Sigmoid colon (tissue), 7 donors: Measurements from ENCODE around the gene SWT1. TPM values are rescaled to one million over a fixed set of nuclear protein-coding genes. Genes with fewer than 3 reads are reported as not detected.

Experiments used
- DNase-seq: peaks from one replicate; pipeline ENCODE4 v3.0.0-alpha.2; 2019
- H3K27ac ChIP-seq, 4 donors: fragments of 200-600 bp; sonication (generic); one replicate each; pipeline ENCODE4 v1.5.1; 2016 to 2019; ENCODE audit warnings: mild to moderate bottlenecking in 1 of 4
- H3K27me3 ChIP-seq, 3 donors: fragments of 200-600 bp; sonication (generic); one replicate each; pipeline ENCODE4 v1.5.1; 2019; ENCODE audit warnings: mild to moderate bottlenecking in 1 of 3
- H3K36me3 ChIP-seq, 4 donors: fragments of 200-600 bp; sonication (generic); one replicate each; pipeline ENCODE4 v1.5.1; 2016 to 2019
- H3K4me1 ChIP-seq, 4 donors: fragments of 200-600 bp; sonication (generic); one replicate each; pipeline ENCODE4 v1.5.1; 2017 to 2019
- H3K4me3 ChIP-seq, 4 donors: fragments of 200-600 bp; sonication (generic); one replicate each; pipeline ENCODE4 v1.5.1; 2017 to 2019; ENCODE audit warnings: mild to moderate bottlenecking in 2 of 4, moderate library complexity in 1 of 4
- H3K9me3 ChIP-seq, 4 donors: fragments of 200-600 bp in 3 of 4; sonication (generic) in 3 of 4; one replicate each; pipeline versions ENCODE4 v1.5.1 to v1.6.1; 2013 to 2019
- CTCF ChIP-seq, 4 experiments: fragments of 450-650 bp in 3 of 4; fragments of 200-600 bp in 1 of 4; IDR thresholded peaks; one replicate each; pipeline ENCODE4 v1.5.1; 2016 to 2019; ENCODE audit warnings: antibody characterized with exemption in 4 of 4, mild to moderate bottlenecking in 3 of 4, moderate library complexity in 2 of 4
- EP300 ChIP-seq, 4 donors: sonication (generic); formaldehyde crosslinking; IDR thresholded peaks; one replicate each; pipeline ENCODE4 v1.6.1; 2017; ENCODE audit warnings: antibody characterized with exemption in 4 of 4
- POLR2A ChIP-seq, 2 donors: fragments of 450-650 bp; IDR thresholded peaks; one replicate each; pipeline ENCODE4 v1.6.1; 2016; ENCODE audit warnings: antibody characterized with exemption in 2 of 2, mild to moderate bottlenecking in 2 of 2, moderate library complexity in 2 of 2
- POLR2AphosphoS5 ChIP-seq, 4 donors: sonication (generic); formaldehyde crosslinking; IDR thresholded peaks; one replicate each; pipeline ENCODE4 v1.6.1; 2017; ENCODE audit warnings: antibody characterized with exemption in 4 of 4
- WGBS, 2 donors: extraction: QIAGEN DNeasy Blood & Tissue Kit; methylation state at CpG; one replicate each; pipeline ENCODE4 v1.1.7; 2013; 5-methylcytosine and 5-hydroxymethylcytosine counted together
- intact Hi-C: fragments of 100-400 bp; cut with DNase I; formaldehyde crosslinking; loops from one replicate; pipeline ENCODE4 v1.15.1; 2023
- polyA plus RNA-seq, 3 donors: library from polyadenylated mRNA; stranded (reverse); fragments of 200-250 nt; gene quantifications; one replicate each; pipeline ENCODE4 v1.2.3, GENCODE V29; 2013
- total RNA-seq, 4 donors: library from RNA; depleted of rRNA; stranded (reverse); fragments of >200 nt; gene quantifications; one replicate each; pipeline ENCODE4 v1.1.0, GENCODE V29; 2016
- donor health status: healthy with polysubstance abuse.
- donor health status: Bipolar disorder and iron deficiency.
- donor health status: healthy.

The SWT1 gene
- total and polyA plus RNA-seq, 7 donors = 2.2 to 12.7 (median 6.8) TPM

- H3K36me3 ChIP-seq = no peaks in the 10 kb centered on the region
- H3K4me3 ChIP-seq = no peak overlapping the region
- H3K27me3 ChIP-seq = no peaks in the 10 kb centered on the region
- no peak for TF ChIP-seq POLR2A (IDR thresholded peaks at IDR 0.05)
- TF ChIP-seq POLR2AphosphoS5 (IDR thresholded peaks at IDR 0.05) = no peak
- no peaks in the 10 kb centered on the region for H3K9me3 ChIP-seq
- WGBS, 2 donors = 91% methylated on average over 2 of the region's 2 CpGs
- H3K27ac ChIP-seq = no peak overlapping the region
- no peak for DNase-seq
- H3K4me1 ChIP-seq = peaks cover 0 to 14% (median 10%) of the 10 kb centered on the region in 4 donors
- intact Hi-C loops = no loop called here
Measured at GRCh38 chr1:185287451-185287850, 130.5 kb downstream of the SWT1 start.

GRCh38 chr1:185288435-185288834 lies 131.5 kb downstream of the SWT1 start:
- intact Hi-C loops = no loop called here
- Histone ChIP-seq H3K27ac (no peak overlapping the region), H3K36me3 (no peaks in the 10 kb centered on the region), H3K9me3 (no peaks in the 10 kb centered on the region), H3K4me3 (no peak overlapping the region), H3K4me1 (peaks cover 0 to 20% (median 10%) of the 10 kb centered on the region in 4 donors), H3K27me3 (no peaks in the 10 kb centered on the region)
- DNase-seq = no peak
- TF ChIP-seq POLR2A (IDR thresholded peaks at IDR 0.05) (no peak), EP300 (IDR thresholded peaks at IDR 0.05) (no peak), CTCF (IDR thresholded peaks at IDR 0.05) (no peak), POLR2AphosphoS5 (IDR thresholded peaks at IDR 0.05) (no peak)
- 95 to 97% methylated on average over 3 of the region's 3 CpGs for WGBS, 2 donors

- no peak for TF ChIP-seq POLR2AphosphoS5 (IDR thresholded peaks at IDR 0.05)
- H3K4me1 ChIP-seq = peaks cover 0 to 11% (median under 1%) of the 10 kb centered on the region in 4 donors
Measured at GRCh38 chr1:185289880-185290279, 132.9 kb downstream of the SWT1 start.

GRCh38 chr1:185291159-185291558 lies 134.2 kb downstream of the SWT1 start:
- 54 to 68% methylated on average over 1 of the region's 1 CpG for WGBS, 2 donors
- no peaks in the 10 kb centered on the region for H3K27me3 ChIP-seq
- intact Hi-C loops = no loop called here
- DNase-seq = no peak
- H3K4me1 ChIP-seq = peaks cover 0 to 6% (median 0%) of the 10 kb centered on the region in 4 donors
- no peak overlapping the region for H3K27ac ChIP-seq
- no peaks in the 10 kb centered on the region for H3K9me3 ChIP-seq
- TF ChIP-seq POLR2A (IDR thresholded peaks at IDR 0.05) (no peak), CTCF (IDR thresholded peaks at IDR 0.05) (no peak), POLR2AphosphoS5 (IDR thresholded peaks at IDR 0.05) (no peak), EP300 (IDR thresholded peaks at IDR 0.05) (no peak)
- peaks cover 0 to 24% (median 0%) of the 10 kb centered on the region in 4 donors for H3K36me3 ChIP-seq
- no peak overlapping the region for H3K4me3 ChIP-seq

More at GRCh38 chr1:185289880-185290279, 132.9 kb downstream of the SWT1 start:
- no peak overlapping the region for H3K27ac ChIP-seq
- no peak for DNase-seq
- intact Hi-C loops = no loop called here
- no peak overlapping the region for H3K4me3 ChIP-seq
- no peaks in the 10 kb centered on the region for H3K27me3 ChIP-seq
- H3K36me3 ChIP-seq = peaks cover 0 to 12% (median 0%) of the 10 kb centered on the region in 4 donors
- H3K9me3 ChIP-seq = no peaks in the 10 kb centered on the region

- Histone ChIP-seq H3K9me3 (no peaks in the 10 kb centered on the region), H3K4me1 (peaks cover 0 to 6% (median 0%) of the 10 kb centered on the region in 4 donors), H3K27me3 (no peaks in the 10 kb centered on the region), H3K36me3 (peaks cover 0 to 29% (median 0%) of the 10 kb centered on the region in 4 donors), H3K27ac (no peak overlapping the region), H3K4me3 (no peak overlapping the region)
- TF ChIP-seq EP300 (IDR thresholded peaks at IDR 0.05) = no peak
- no peak for TF ChIP-seq POLR2AphosphoS5 (IDR thresholded peaks at IDR 0.05)
- no peak for TF ChIP-seq POLR2A (IDR thresholded peaks at IDR 0.05)
- no peak for TF ChIP-seq CTCF (IDR thresholded peaks at IDR 0.05)
- DNase-seq = no peak
- intact Hi-C loops = no loop called here
- 50 to 57% methylated on average over 1 of the region's 1 CpG for WGBS, 2 donors
Measured at GRCh38 chr1:185291652-185292051, 134.7 kb downstream of the SWT1 start.

GRCh38 chr1:185292237-185292636 lies 135.3 kb downstream of the SWT1 start:
- TF ChIP-seq POLR2A (IDR thresholded peaks at IDR 0.05) (no peak), POLR2AphosphoS5 (IDR thresholded peaks at IDR 0.05) (no peak), CTCF (IDR thresholded peaks at IDR 0.05) (no peak), EP300 (IDR thresholded peaks at IDR 0.05) (no peak)
- H3K9me3 ChIP-seq = no peaks in the 10 kb centered on the region
- intact Hi-C loops = no loop called here
- peaks cover 0 to 6% (median 0%) of the 10 kb centered on the region in 4 donors for H3K4me1 ChIP-seq
- no peak for DNase-seq
- no peak overlapping the region for H3K27ac ChIP-seq
- no peaks in the 10 kb centered on the region for H3K27me3 ChIP-seq
- no peak overlapping the region for H3K4me3 ChIP-seq
- WGBS, 2 donors = 24 to 45% methylated on average over 5 of the region's 5 CpGs
- peaks cover 0 to 35% (median 0%) of the 10 kb centered on the region in 4 donors for H3K36me3 ChIP-seq
